ENCODE data around the gene DOCK6. TPM values are rescaled to one million over a fixed set of nuclear protein-coding genes. Genes with fewer than 3 reads are reported as not detected.

DOCK6 gene
- total and polyA plus RNA-seq, 7 donors, result 8.8 to 40.5 (median 20.2) TPM

DNA sequence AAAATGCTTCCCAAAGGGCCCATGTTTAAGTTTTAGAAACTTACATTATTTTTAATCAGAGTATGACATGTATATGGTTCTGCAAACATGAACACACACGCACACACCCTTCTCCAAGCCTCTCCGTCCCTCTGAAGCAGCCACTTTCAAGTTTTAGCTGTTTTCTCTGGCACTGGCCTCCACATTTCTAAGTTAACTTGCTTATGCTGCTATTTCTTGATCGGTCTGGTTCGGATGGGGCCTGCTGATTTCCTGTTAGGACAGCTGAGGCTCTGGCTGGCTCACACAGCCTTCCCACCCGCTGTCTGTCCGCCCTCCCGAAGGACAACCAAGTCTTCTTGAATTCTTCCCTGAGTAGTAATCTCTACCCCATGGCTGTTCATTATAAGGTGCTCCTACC is 111.1 kb downstream of the DOCK6 start:
- Histone ChIP-seq H3K4me3 (no peak overlapping the region), H3K9me3 (no peaks in the 10 kb centered on the region), H3K27me3 (no peaks in the 10 kb centered on the region), H3K4me1 (peaks cover 0 to 46% (median 40%) of the 10 kb centered on the region in 4 donors), H3K36me3 (no peaks in the 10 kb centered on the region), H3K27ac (peak overlapping the region; percentile 87 to 95 (median 92))
- WGBS, 2 donors, result 80 to 88% methylated on average over 7 of the region's 7 CpGs
- TF ChIP-seq POLR2AphosphoS5 (IDR thresholded peaks at IDR 0.05) (peak in 1 of 4 donors; percentile 30), POLR2A (IDR thresholded peaks at IDR 0.05) (no peak), CTCF (IDR thresholded peaks at IDR 0.05) (no peak)
- DNase-seq, result no peak
- intact Hi-C loops (cut with DNase I), result no loop called here

Other genes starting within 250 kb of the DOCK6 start
- 100 to 1,000 TPM in 1 of 4 donors, 10 to 100 TPM in 1, 1 to 10 TPM in 2; 7.1 to 139 (median 15.0) TPM for gene LDLR, start 173.1 kb downstream of the DOCK6 start, total RNA-seq
- 10 to 100 TPM; 20.4 to 76.0 (median 20.6) TPM for gene LDLR, start 173.1 kb downstream of the DOCK6 start, polyA plus RNA-seq
- 1 to 10 TPM in 3 of 4 donors, under 1 TPM in 1; 0.99 to 6.0 (median 2.8) TPM for gene SPC24, start 106.7 kb downstream of the DOCK6 start, total RNA-seq
- gene SPC24, start 106.7 kb downstream of the DOCK6 start, polyA plus RNA-seq, result 10 to 100 TPM in 1 of 3 donors, 1 to 10 TPM in 2; 1.2 to 13.0 (median 2.1) TPM
- 1,000 to 10,000 TPM in 2 of 4 donors, 100 to 1,000 TPM in 2; 691 to 1,314 (median 1,068) TPM for gene KANK2, start 65.0 kb downstream of the DOCK6 start, total RNA-seq
- gene KANK2, start 65.0 kb downstream of the DOCK6 start, polyA plus RNA-seq, result 100 to 1,000 TPM in 1 of 3 donors, 10 to 100 TPM in 2; 29.8 to 130 (median 89.4) TPM
- not detected for gene ANGPTL8, start 22.9 kb downstream of the DOCK6 start, total RNA-seq
- 1 to 10 TPM in 1 of 3 donors, not detected in 2; 8.1 TPM for gene ANGPTL8, start 22.9 kb downstream of the DOCK6 start, polyA plus RNA-seq
- not detected for gene TSPAN16, start 33.6 kb upstream of the DOCK6 start, total RNA-seq
- gene TSPAN16, start 33.6 kb upstream of the DOCK6 start, polyA plus RNA-seq, result under 1 TPM in 1 of 3 donors, not detected in 2; 0.07 TPM
- gene RAB3D, start 77.1 kb upstream of the DOCK6 start, total RNA-seq, result 10 to 100 TPM; 16.0 to 27.7 (median 22.9) TPM
- gene RAB3D, start 77.1 kb upstream of the DOCK6 start, polyA plus RNA-seq, result 1 to 10 TPM; 6.6 to 9.7 (median 9.7) TPM
- gene TMEM205, start 83.7 kb upstream of the DOCK6 start, total RNA-seq, result 100 to 1,000 TPM; 131 to 291 (median 194) TPM
- 10 to 100 TPM; 11.1 to 74.9 (median 25.2) TPM for gene TMEM205, start 83.7 kb upstream of the DOCK6 start, polyA plus RNA-seq
- gene CCDC159, start 84.0 kb upstream of the DOCK6 start, total RNA-seq, result 10 to 100 TPM; 11.7 to 42.4 (median 20.2) TPM
- 10 to 100 TPM; 11.6 to 29.6 (median 16.2) TPM for gene CCDC159, start 84.0 kb upstream of the DOCK6 start, polyA plus RNA-seq
- 10 to 100 TPM; 13.9 to 43.8 (median 20.5) TPM for gene PLPPR2, start 92.9 kb upstream of the DOCK6 start, total RNA-seq
- 1 to 10 TPM; 1.4 to 8.2 (median 4.8) TPM for gene PLPPR2, start 92.9 kb upstream of the DOCK6 start, polyA plus RNA-seq
- 1 to 10 TPM in 2 of 4 donors, under 1 TPM in 2; 0.71 to 1.8 (median 0.96) TPM for gene SWSAP1, start 112.1 kb upstream of the DOCK6 start, total RNA-seq
- 1 to 10 TPM; 3.0 to 4.3 (median 3.9) TPM for gene SWSAP1, start 112.1 kb upstream of the DOCK6 start, polyA plus RNA-seq
- gene EPOR, start 121.8 kb upstream of the DOCK6 start, total RNA-seq, result 1 to 10 TPM in 3 of 4 donors, under 1 TPM in 1; 0.83 to 4.9 (median 2.4) TPM
- 1 to 10 TPM in 1 of 3 donors, under 1 TPM in 1, not detected in 1; 0.46 to 3.3 TPM for gene EPOR, start 121.8 kb upstream of the DOCK6 start, polyA plus RNA-seq
- gene RGL3, start 156.8 kb upstream of the DOCK6 start, total RNA-seq, result 10 to 100 TPM in 1 of 4 donors, 1 to 10 TPM in 3; 1.1 to 15.5 (median 1.9) TPM
- gene RGL3, start 156.8 kb upstream of the DOCK6 start, polyA plus RNA-seq, result 1 to 10 TPM; 1.8 to 8.5 (median 4.2) TPM
- not detected for gene ODAD3, start 172.6 kb upstream of the DOCK6 start, total RNA-seq
- 1 to 10 TPM in 1 of 3 donors, under 1 TPM in 1, not detected in 1; 0.29 to 1.4 TPM for gene ODAD3, start 172.6 kb upstream of the DOCK6 start, polyA plus RNA-seq
- 10 to 100 TPM; 57.6 to 98.0 (median 83.9) TPM for gene PRKCSH, start 173.1 kb upstream of the DOCK6 start, total RNA-seq
- gene PRKCSH, start 173.1 kb upstream of the DOCK6 start, polyA plus RNA-seq, result 100 to 1,000 TPM in 1 of 3 donors, 10 to 100 TPM in 2; 65.0 to 187 (median 96.7) TPM
- 1 to 10 TPM in 3 of 4 donors, under 1 TPM in 1; 0.16 to 3.0 (median 1.1) TPM for gene ELAVL3, start 218.5 kb upstream of the DOCK6 start, total RNA-seq
- gene ELAVL3, start 218.5 kb upstream of the DOCK6 start, polyA plus RNA-seq, result under 1 TPM in 2 of 3 donors, not detected in 1; under 0.01 to 0.63 TPM
- gene ZNF653, start 243.3 kb upstream of the DOCK6 start, total RNA-seq, result 1 to 10 TPM; 3.2 to 8.6 (median 7.7) TPM
- gene ZNF653, start 243.3 kb upstream of the DOCK6 start, polyA plus RNA-seq, result 1 to 10 TPM; 3.9 to 8.8 (median 6.6) TPM

All from sigmoid colon (tissue), 7 donors.